COLO668 (cell line): Measurements from ENCODE around the gene MIB2.

Experiments
- DNase-seq: peaks from one replicate; lab custom pipeline; 2025; ENCODE audit not compliant: unreplicated experiment; lab: John Stamatoyannopoulos, UW

MIB2 gene

DNA sequence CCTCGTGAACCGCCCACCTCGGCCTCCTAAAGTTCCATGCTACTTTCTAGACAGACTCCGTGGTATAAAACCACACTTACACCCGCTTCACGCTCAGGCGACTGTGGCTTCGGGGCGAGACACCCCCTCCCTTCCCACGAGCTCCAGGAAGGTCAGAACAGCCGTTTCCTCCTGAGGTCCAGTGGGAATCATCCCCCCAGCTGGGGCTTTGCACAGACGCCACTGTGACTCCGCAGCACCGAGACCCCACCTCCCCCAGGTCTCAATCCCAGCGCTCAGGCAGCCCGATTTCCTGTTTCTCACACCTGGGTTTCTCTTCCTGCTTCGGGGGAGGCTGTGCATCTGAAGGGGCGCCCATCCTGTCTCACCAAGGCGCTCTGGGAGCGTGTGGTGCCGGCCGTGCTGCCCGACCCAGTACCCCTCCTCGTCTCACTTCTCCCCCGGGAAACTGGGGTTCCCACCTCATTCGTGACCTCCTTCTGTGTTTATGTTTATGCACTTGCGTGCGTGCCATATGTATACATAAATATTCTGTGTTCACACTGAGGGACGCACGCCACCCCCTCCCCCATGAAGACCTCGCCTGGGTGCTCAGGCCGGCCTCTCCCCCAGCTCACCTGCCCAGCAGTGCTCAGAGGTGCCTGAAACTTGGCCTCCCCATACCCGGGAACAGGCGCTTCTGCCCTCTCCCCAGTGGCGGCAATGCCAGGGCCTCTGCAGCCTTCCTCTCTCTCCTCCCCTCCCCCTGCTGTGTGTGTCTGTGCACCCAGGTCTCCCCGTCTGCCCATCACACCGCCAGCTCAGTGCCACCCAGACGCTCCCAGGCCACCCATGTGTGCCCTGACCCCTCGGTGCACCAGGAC, 62.6 kb downstream of the MIB2 start:
- no peak for DNase-seq

DNA sequence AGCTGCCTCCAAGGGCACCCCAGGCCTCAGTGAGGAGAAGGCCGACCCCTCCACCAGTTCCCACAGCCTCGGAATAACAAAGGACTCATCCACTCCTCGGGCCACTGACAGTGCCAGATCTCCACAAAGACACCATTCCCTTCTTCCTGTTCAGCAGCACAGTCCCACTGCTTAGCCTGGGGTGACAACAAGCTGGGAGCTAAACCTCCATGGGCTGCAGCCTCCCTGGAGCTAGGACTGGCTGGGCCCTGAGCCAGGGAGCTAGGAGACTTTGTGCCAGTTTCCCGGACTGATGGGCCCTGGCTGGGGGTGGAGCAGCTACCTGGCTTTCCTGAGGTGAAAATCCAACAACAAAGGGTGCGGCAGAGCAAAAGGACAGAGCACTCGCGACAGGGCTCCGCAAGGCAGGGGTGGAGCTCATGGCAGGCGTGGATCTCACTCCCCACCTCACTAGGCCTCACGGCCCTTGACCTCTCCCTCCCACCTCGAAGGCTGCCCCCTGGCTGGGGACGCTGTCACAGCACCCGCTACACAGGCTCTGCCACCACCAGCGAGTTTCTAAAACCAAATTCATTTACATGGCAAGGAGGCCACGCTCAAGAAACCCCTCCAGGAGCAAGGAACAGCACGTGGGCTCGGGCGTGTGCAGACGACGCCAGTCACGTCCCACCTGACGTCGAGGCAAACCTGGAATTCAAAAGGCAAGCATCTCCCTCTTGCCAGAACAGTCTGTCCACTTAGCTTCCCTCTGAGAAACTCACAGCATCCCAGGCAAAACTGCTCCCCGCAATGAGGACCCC, 63.5 kb downstream of the MIB2 start:
- no peak for DNase-seq
